ENCODE results near the gene IFNL3.

The IFNL3 gene

GRCh38 chr19:39196860-39197562 is 47.8 kb downstream of the IFNL3 start, which contains the start of gene NCCRP1:
Gene NCCRP1 (plus strand): TSS chr19:39196964. CDS start chr19:39196983, 19 bp downstream.
- no peak within 1 kb of the TSS for H3K4me3 ChIP-seq (ENCODE audit: low read depth, low read length)
- DNase-seq (ENCODE audit: low read depth): no peak

GRCh38 chr19:39196320-39196719 is 48.5 kb downstream of the IFNL3 start:
- DNase-seq (ENCODE audit: low read depth): no peak
- no peak for TF ChIP-seq CTCF (IDR thresholded peaks at IDR 0.05; ENCODE audit: control insufficient read depth, extremely low read depth, insufficient read depth)
- no peak overlapping the region for H3K4me3 ChIP-seq (ENCODE audit: low read depth, low read length)

More at GRCh38 chr19:39196860-39197562, 47.8 kb downstream of the IFNL3 start, which contains the start of gene NCCRP1:
- TF ChIP-seq CTCF (IDR thresholded peaks at IDR 0.05; ENCODE audit: control insufficient read depth, extremely low read depth, insufficient read depth): no peak

GRCh38 chr19:39195755-39196154 is 49.1 kb downstream of the IFNL3 start:
- no peak for DNase-seq (ENCODE audit: low read depth)
- no peak for TF ChIP-seq CTCF (IDR thresholded peaks at IDR 0.05; ENCODE audit: control insufficient read depth, extremely low read depth, insufficient read depth)
- H3K4me3 ChIP-seq (ENCODE audit: low read depth, low read length): no peak overlapping the region

GRCh38 chr19:39194832-39195542 is 49.8 kb downstream of the IFNL3 start:
- H3K4me3 ChIP-seq (ENCODE audit: low read depth, low read length): no peak overlapping the region
- no peak for DNase-seq (ENCODE audit: low read depth)
- TF ChIP-seq CTCF (IDR thresholded peaks at IDR 0.05; ENCODE audit: control insufficient read depth, extremely low read depth, insufficient read depth): no peak

GRCh38 chr19:39193803-39194202 is 51.0 kb downstream of the IFNL3 start:
- TF ChIP-seq CTCF (IDR thresholded peaks at IDR 0.05; ENCODE audit: control insufficient read depth, extremely low read depth, insufficient read depth): no peak
- no peak for DNase-seq (ENCODE audit: low read depth)
- no peak overlapping the region for H3K4me3 ChIP-seq (ENCODE audit: low read depth, low read length)

Measured in LNCaP clone FGC (cell line).